ENCODE results near the gene APOA1.

- TF ChIP-seq CTCF (IDR thresholded peaks at IDR 0.05) (no peak), POLR2AphosphoS5 (IDR thresholded peaks at IDR 0.05) (no peak), POLR2A (IDR thresholded peaks at IDR 0.05) (no peak), EP300 (IDR thresholded peaks at IDR 0.05) (no peak)
Observed at GRCh38 chr11:116869610-116870009, 32.2 kb upstream of the APOA1 start.

Data from sigmoid colon (tissue), 4 donors.